ENCODE data around the gene ALPI.

ALPI gene

GRCh38 chr2:232504438-232504837, 48.5 kb downstream of the ALPI start:
- H3K27ac ChIP-seq, result no peak overlapping the region
- no peak overlapping the region for H3K4me3 ChIP-seq
- no peak for DNase-seq (ENCODE audit: low read depth, low spot score)
- TF ChIP-seq FOXP2 (optimal IDR thresholded peaks at IDR 0.05; ENCODE audit: control extremely low read depth, extremely low read length, insufficient read depth) (no peak), POLR2AphosphoS5 (IDR thresholded peaks at IDR 0.05; ENCODE audit: borderline replicate concordance, low read depth, low read length) (no peak), EZH2 (IDR thresholded peaks at IDR 0.05) (no peak)
- H3K9ac ChIP-seq (ENCODE audit: insufficient read length), result no peak overlapping the region
- H3K9me3 ChIP-seq (ENCODE audit: low read depth, low read length), result no peaks in the 10 kb centered on the region
- H3K36me3 ChIP-seq (ENCODE audit: insufficient read depth, low read length), result no peaks in the 10 kb centered on the region

- Histone ChIP-seq H3K27ac (no peak overlapping the region), H3K9me3 (ENCODE audit: low read depth, low read length) (no peaks in the 10 kb centered on the region), H3K9ac (ENCODE audit: insufficient read length) (no peak overlapping the region), H3K36me3 (ENCODE audit: insufficient read depth, low read length) (no peaks in the 10 kb centered on the region), H3K4me3 (no peak overlapping the region)
- TF ChIP-seq POLR2AphosphoS5 (IDR thresholded peaks at IDR 0.05; ENCODE audit: borderline replicate concordance, low read depth, low read length) (no peak), EZH2 (IDR thresholded peaks at IDR 0.05) (no peak), FOXP2 (optimal IDR thresholded peaks at IDR 0.05; ENCODE audit: control extremely low read depth, extremely low read length, insufficient read depth) (no peak)
- DNase-seq (ENCODE audit: low read depth, low spot score), result no peak
Observed at GRCh38 chr2:232505856-232506255, 49.9 kb downstream of the ALPI start.

GRCh38 chr2:232506709-232507108, 50.8 kb downstream of the ALPI start:
- no peak overlapping the region for H3K27ac ChIP-seq
- H3K36me3 ChIP-seq (ENCODE audit: insufficient read depth, low read length), result no peaks in the 10 kb centered on the region
- TF ChIP-seq EZH2 (IDR thresholded peaks at IDR 0.05) (no peak), FOXP2 (optimal IDR thresholded peaks at IDR 0.05; ENCODE audit: control extremely low read depth, extremely low read length, insufficient read depth) (no peak)
- no peak for DNase-seq (ENCODE audit: low read depth, low spot score)
- no peaks in the 10 kb centered on the region for H3K9me3 ChIP-seq (ENCODE audit: low read depth, low read length)
- H3K4me3 ChIP-seq, result no peak overlapping the region
- H3K9ac ChIP-seq (ENCODE audit: insufficient read length), result no peak overlapping the region

- no peak for DNase-seq (ENCODE audit: low read depth, low spot score)
- H3K27ac ChIP-seq, result no peak overlapping the region
- TF ChIP-seq POLR2AphosphoS5 (IDR thresholded peaks at IDR 0.05; ENCODE audit: borderline replicate concordance, low read depth, low read length), result no peak
- TF ChIP-seq FOXP2 (optimal IDR thresholded peaks at IDR 0.05; ENCODE audit: control extremely low read depth, extremely low read length, insufficient read depth), result no peak
- TF ChIP-seq EZH2 (IDR thresholded peaks at IDR 0.05), result no peak
- no peak overlapping the region for H3K4me3 ChIP-seq
- H3K9me3 ChIP-seq (ENCODE audit: low read depth, low read length), result no peaks in the 10 kb centered on the region
- no peak overlapping the region for H3K9ac ChIP-seq (ENCODE audit: insufficient read length)
- H3K36me3 ChIP-seq (ENCODE audit: insufficient read depth, low read length), result no peaks in the 10 kb centered on the region
Observed at GRCh38 chr2:232508251-232508650, 52.3 kb downstream of the ALPI start.
